ENCODE data around the gene SBNO1. TPM values are rescaled to one million over a fixed set of nuclear protein-coding genes. Genes with fewer than 3 reads are reported as not detected.

Gene SBNO1
- total RNA-seq, 1 experiment from 2014 or later, result 60.8 TPM

GRCh38 chr12:123337070-123337469 is 27.6 kb downstream of the SBNO1 start:
- CTCF ChIA-PET, result no interaction called here
- Mint-ChIP-seq H3K36me3 (ENCODE audit: insufficient read depth, unreplicated experiment) (peaks cover 31% of the 10 kb centered on the region), H3K9me3 (ENCODE audit: low read depth, unreplicated experiment) (no peaks in the 10 kb centered on the region), H3K4me3 (ENCODE audit: low read depth, unreplicated experiment) (no peak overlapping the region), H3K27ac (ENCODE audit: unreplicated experiment) (peak overlapping the region; percentile 20), H3K4me1 (ENCODE audit: low read depth, unreplicated experiment) (no peaks in the 10 kb centered on the region), H3K27me3 (ENCODE audit: unreplicated experiment) (no peaks in the 10 kb centered on the region)
- no peak for TF ChIP-seq CTCF (IDR thresholded peaks at IDR 0.05; ENCODE audit: unreplicated experiment)
- intact Hi-C loops (cut with micrococcal nuclease; ENCODE audit: unreplicated experiment), result no loop called here
- no peak for DNase-seq
- BruUV-seq (replicated peaks), result no TSS peak

- H3K36me3 Mint-ChIP-seq (ENCODE audit: insufficient read depth, unreplicated experiment), result peaks cover 31% of the 10 kb centered on the region
- no peak for TF ChIP-seq CTCF (IDR thresholded peaks at IDR 0.05; ENCODE audit: unreplicated experiment)
- H3K4me1 Mint-ChIP-seq (ENCODE audit: low read depth, unreplicated experiment), result no peaks in the 10 kb centered on the region
- H3K27ac Mint-ChIP-seq (ENCODE audit: unreplicated experiment), result no peak overlapping the region
- intact Hi-C loops (cut with micrococcal nuclease; ENCODE audit: unreplicated experiment), result no loop called here
- no peaks in the 10 kb centered on the region for H3K9me3 Mint-ChIP-seq (ENCODE audit: low read depth, unreplicated experiment)
- no peaks in the 10 kb centered on the region for H3K27me3 Mint-ChIP-seq (ENCODE audit: unreplicated experiment)
- no peak for DNase-seq
- no peak overlapping the region for H3K4me3 Mint-ChIP-seq (ENCODE audit: low read depth, unreplicated experiment)
- CTCF ChIA-PET, result no interaction called here
- no TSS peak for BruUV-seq (replicated peaks)
Observed at GRCh38 chr12:123336530-123336929, 28.1 kb downstream of the SBNO1 start.

GRCh38 chr12:123335490-123335889 is 29.2 kb downstream of the SBNO1 start:
- Mint-ChIP-seq H3K36me3 (ENCODE audit: insufficient read depth, unreplicated experiment) (peaks cover 28% of the 10 kb centered on the region), H3K27me3 (ENCODE audit: unreplicated experiment) (no peaks in the 10 kb centered on the region), H3K27ac (ENCODE audit: unreplicated experiment) (no peak overlapping the region), H3K4me1 (ENCODE audit: low read depth, unreplicated experiment) (no peaks in the 10 kb centered on the region), H3K9me3 (ENCODE audit: low read depth, unreplicated experiment) (no peaks in the 10 kb centered on the region), H3K4me3 (ENCODE audit: low read depth, unreplicated experiment) (no peak overlapping the region)
- CTCF ChIA-PET, result no interaction called here
- BruUV-seq (replicated peaks), result no TSS peak
- no peak for TF ChIP-seq CTCF (IDR thresholded peaks at IDR 0.05; ENCODE audit: unreplicated experiment)
- no peak for DNase-seq
- intact Hi-C loops (cut with micrococcal nuclease; ENCODE audit: unreplicated experiment), result no loop called here

GRCh38 chr12:123329799-123330198 is 34.8 kb downstream of the SBNO1 start:
- no peaks in the 10 kb centered on the region for H3K9me3 Mint-ChIP-seq (ENCODE audit: low read depth, unreplicated experiment)
- BruUV-seq (replicated peaks), result no TSS peak
- H3K4me3 Mint-ChIP-seq (ENCODE audit: low read depth, unreplicated experiment), result no peak overlapping the region
- H3K36me3 Mint-ChIP-seq (ENCODE audit: insufficient read depth, unreplicated experiment), result peaks cover 34% of the 10 kb centered on the region
- CTCF ChIA-PET, result no interaction called here
- no peaks in the 10 kb centered on the region for H3K4me1 Mint-ChIP-seq (ENCODE audit: low read depth, unreplicated experiment)
- TF ChIP-seq CTCF (IDR thresholded peaks at IDR 0.05; ENCODE audit: unreplicated experiment), result no peak
- no peak overlapping the region for H3K27ac Mint-ChIP-seq (ENCODE audit: unreplicated experiment)
- no peaks in the 10 kb centered on the region for H3K27me3 Mint-ChIP-seq (ENCODE audit: unreplicated experiment)
- intact Hi-C loops (cut with micrococcal nuclease; ENCODE audit: unreplicated experiment), result no loop called here
- no peak for DNase-seq

Data from Calu3 (cell line).